ENCODE measurements around the gene OR6S1.
"Not testable (repeated sequence)": the region's sequence is repeated elsewhere in the genome, so short reads cannot be mapped to it uniquely, and the experiment has no call there.

The OR6S1 gene

GRCh38 chr14:20667957-20668356 lies 26.5 kb upstream of the OR6S1 start:
- peak; percentile 28 for DNase-seq
- Histone ChIP-seq H2AFZ (ENCODE audit: low read length) (peak overlapping the region; percentile 45), H3K4me2 (ENCODE audit: low read depth, low read length) (peak overlapping the region; percentile 62), H3K4me1 (ENCODE audit: low read length) (peaks cover 17% of the 10 kb centered on the region), H3K36me3 (replicated peaks; ENCODE audit: insufficient read depth, low read length) (no peaks in the 10 kb centered on the region), H3K27me3 (replicated peaks; ENCODE audit: insufficient read depth, low read length) (no peaks in the 10 kb centered on the region), H3F3A (ENCODE audit: insufficient read depth, low read length) (0 out of 2 replicates have a peak, but pooled peaks cover 5% of the 10 kb centered on the region), H3K9me2 (replicated peaks; ENCODE audit: insufficient read depth, low read length) (no peaks in the 10 kb centered on the region), H3K79me2 (ENCODE audit: low read length) (no peaks in the 10 kb centered on the region), H3K27ac (ENCODE audit: low read length) (peak overlapping the region; percentile 69; the same call in 1 of the 2 replicates), H3K9ac (ENCODE audit: low read length) (no peak overlapping the region), H4K20me1 (ENCODE audit: insufficient read depth, low read length) (no peaks in the 10 kb centered on the region), H3K4me3 (ENCODE audit: low read length) (no peak overlapping the region), H3K9me3 (replicated peaks; ENCODE audit: insufficient read depth, low read length) (no peaks in the 10 kb centered on the region)
- TF ChIP-seq EZH2phosphoT487 (IDR thresholded peaks at IDR 0.05; ENCODE audit: low read length), result no peak
- TF ChIP-seq EZH2 (optimal IDR thresholded peaks at IDR 0.05; ENCODE audit: low read depth, low read length), result no peak
- TF ChIP-seq, protein P1, sequence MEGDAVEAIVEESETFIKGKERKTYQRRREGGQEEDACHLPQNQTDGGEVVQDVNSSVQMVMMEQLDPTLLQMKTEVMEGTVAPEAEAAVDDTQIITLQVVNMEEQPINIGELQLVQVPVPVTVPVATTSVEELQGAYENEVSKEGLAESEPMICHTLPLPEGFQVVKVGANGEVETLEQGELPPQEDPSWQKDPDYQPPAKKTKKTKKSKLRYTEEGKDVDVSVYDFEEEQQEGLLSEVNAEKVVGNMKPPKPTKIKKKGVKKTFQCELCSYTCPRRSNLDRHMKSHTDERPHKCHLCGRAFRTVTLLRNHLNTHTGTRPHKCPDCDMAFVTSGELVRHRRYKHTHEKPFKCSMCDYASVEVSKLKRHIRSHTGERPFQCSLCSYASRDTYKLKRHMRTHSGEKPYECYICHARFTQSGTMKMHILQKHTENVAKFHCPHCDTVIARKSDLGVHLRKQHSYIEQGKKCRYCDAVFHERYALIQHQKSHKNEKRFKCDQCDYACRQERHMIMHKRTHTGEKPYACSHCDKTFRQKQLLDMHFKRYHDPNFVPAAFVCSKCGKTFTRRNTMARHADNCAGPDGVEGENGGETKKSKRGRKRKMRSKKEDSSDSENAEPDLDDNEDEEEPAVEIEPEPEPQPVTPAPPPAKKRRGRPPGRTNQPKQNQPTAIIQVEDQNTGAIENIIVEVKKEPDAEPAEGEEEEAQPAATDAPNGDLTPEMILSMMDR (IDR thresholded peaks at IDR 0.05; ENCODE audit: low read length), result no peak

- H3K27me3 ChIP-seq (replicated peaks; ENCODE audit: insufficient read depth, low read length); H3K9me2 ChIP-seq (replicated peaks; ENCODE audit: insufficient read depth, low read length); H2AFZ ChIP-seq (ENCODE audit: low read length); H3K36me3 ChIP-seq (replicated peaks; ENCODE audit: insufficient read depth, low read length); H3K9ac ChIP-seq (ENCODE audit: low read length); H3K4me3 ChIP-seq (ENCODE audit: low read length); DNase-seq; H3F3A ChIP-seq (ENCODE audit: insufficient read depth, low read length); H3K9me3 ChIP-seq (replicated peaks; ENCODE audit: insufficient read depth, low read length); H3K79me2 ChIP-seq (ENCODE audit: low read length); H4K20me1 ChIP-seq (ENCODE audit: insufficient read depth, low read length); H3K4me2 ChIP-seq (ENCODE audit: low read depth, low read length); H3K27ac ChIP-seq (ENCODE audit: low read length): not testable (repeated sequence)
- H3K4me1 ChIP-seq (ENCODE audit: low read length), result peaks cover 17% of the 10 kb centered on the region
Measured at GRCh38 chr14:20666400-20666961, 25.0 kb upstream of the OR6S1 start.

GRCh38 chr14:20662968-20663732 lies 21.7 kb upstream of the OR6S1 start:
- Histone ChIP-seq H3K27me3 (replicated peaks; ENCODE audit: insufficient read depth, low read length) (no peaks in the 10 kb centered on the region), H3K79me2 (ENCODE audit: low read length) (no peaks in the 10 kb centered on the region), H3K4me3 (ENCODE audit: low read length) (peak overlapping the region; percentile 79), H3K9ac (ENCODE audit: low read length) (peak overlapping the region; percentile 48; the same call in 1 of the 2 replicates), H3K27ac (ENCODE audit: low read length) (no peak overlapping the region; the same call in 1 of the 2 replicates), H3K36me3 (replicated peaks; ENCODE audit: insufficient read depth, low read length) (no peaks in the 10 kb centered on the region), H3K4me1 (ENCODE audit: low read length) (peaks cover 8% of the 10 kb centered on the region), H4K20me1 (ENCODE audit: insufficient read depth, low read length) (no peaks in the 10 kb centered on the region), H3K9me3 (replicated peaks; ENCODE audit: insufficient read depth, low read length) (no peaks in the 10 kb centered on the region), H2AFZ (ENCODE audit: low read length) (peak overlapping the region; percentile 88), H3K4me2 (ENCODE audit: low read depth, low read length) (peak overlapping the region; percentile 91), H3F3A (ENCODE audit: insufficient read depth, low read length) (0 out of 2 replicates have a peak, but pooled peaks cover 1% of the 10 kb centered on the region), H3K9me2 (replicated peaks; ENCODE audit: insufficient read depth, low read length) (no peaks in the 10 kb centered on the region)
- DNase-seq, result peak; percentile 80
- TF ChIP-seq, protein P1 (IDR thresholded peaks at IDR 0.05; ENCODE audit: low read length), result peak; percentile 67
- no peak for TF ChIP-seq EZH2 (optimal IDR thresholded peaks at IDR 0.05; ENCODE audit: low read depth, low read length)

DNA sequence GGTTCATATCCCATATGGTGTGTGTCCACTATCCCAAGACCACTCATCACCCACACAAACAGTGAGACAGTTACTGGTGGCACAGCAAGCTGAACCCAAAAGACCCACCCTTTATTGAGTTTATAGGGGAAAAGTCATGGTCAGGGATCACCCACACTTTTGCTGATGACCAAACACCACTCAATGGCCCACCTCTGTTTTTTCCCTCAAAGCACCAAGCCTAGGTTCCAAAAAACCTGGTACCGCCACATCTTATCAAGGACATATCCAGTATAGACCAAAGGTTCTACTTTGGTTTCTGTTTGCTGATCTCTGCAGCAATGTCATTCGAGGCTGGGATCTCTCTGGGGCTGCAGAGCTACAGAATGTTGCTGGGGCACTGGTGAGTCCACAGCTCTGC lies 19.7 kb upstream of the OR6S1 start:
- no peak for DNase-seq
- no peak overlapping the region for H3K4me3 ChIP-seq (ENCODE audit: low read length)
- H3K9me3 ChIP-seq (replicated peaks; ENCODE audit: insufficient read depth, low read length), result no peaks in the 10 kb centered on the region
- H3K9ac ChIP-seq (ENCODE audit: low read length), result no peak overlapping the region
- TF ChIP-seq, protein P1 (IDR thresholded peaks at IDR 0.05; ENCODE audit: low read length), result no peak
- no peak for TF ChIP-seq EZH2phosphoT487 (IDR thresholded peaks at IDR 0.05; ENCODE audit: low read length)
- TF ChIP-seq EZH2 (optimal IDR thresholded peaks at IDR 0.05; ENCODE audit: low read depth, low read length), result no peak
- H3K4me1 ChIP-seq (ENCODE audit: low read length), result no peaks in the 10 kb centered on the region
- no peaks in the 10 kb centered on the region for H3K9me2 ChIP-seq (replicated peaks; ENCODE audit: insufficient read depth, low read length)
- H3F3A ChIP-seq (ENCODE audit: insufficient read depth, low read length), result no peaks in the 10 kb centered on the region
- H3K4me2 ChIP-seq (ENCODE audit: low read depth, low read length), result no peak overlapping the region
- H3K79me2 ChIP-seq (ENCODE audit: low read length), result no peaks in the 10 kb centered on the region
- H3K27ac ChIP-seq (ENCODE audit: low read length), result no peak overlapping the region
- H4K20me1 ChIP-seq (ENCODE audit: insufficient read depth, low read length), result no peaks in the 10 kb centered on the region
- H3K36me3 ChIP-seq (replicated peaks; ENCODE audit: insufficient read depth, low read length), result no peaks in the 10 kb centered on the region
- H3K27me3 ChIP-seq (replicated peaks; ENCODE audit: insufficient read depth, low read length), result no peaks in the 10 kb centered on the region
- H2AFZ ChIP-seq (ENCODE audit: low read length), result no peak overlapping the region

Data from MM.1S (cell line).